ENCODE data around the gene C20orf204. TPM values are rescaled to one million over a fixed set of nuclear protein-coding genes. Genes with fewer than 3 reads are reported as not detected.

C20orf204 gene
- total and polyA plus RNA-seq, 10 of the 15 experiments (the other 5 are each of a cell fraction or from before 2014, with no cell fraction given), result 0.24 to 56.0 (median 12.4) TPM

DNA sequence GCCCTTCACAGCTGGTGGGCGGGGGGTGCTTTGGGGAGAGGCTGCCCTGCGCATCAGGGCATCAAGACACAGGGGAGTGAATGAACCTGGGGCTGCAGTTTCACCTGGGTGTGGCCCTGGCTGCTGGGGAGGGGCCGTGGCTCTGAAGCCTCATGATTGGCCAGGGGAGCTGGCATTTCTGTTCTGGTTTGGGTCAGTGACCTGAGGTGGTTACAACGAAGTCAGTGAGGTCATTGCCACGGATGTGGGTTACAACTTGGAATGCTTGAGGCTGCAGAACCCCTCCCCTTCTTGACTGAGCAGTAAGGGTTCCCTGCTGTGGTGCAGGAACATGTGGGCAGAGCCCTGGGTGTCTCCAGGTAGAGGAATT is 30.0 kb downstream of the C20orf204 start:
- Histone ChIP-seq H3K9ac (ENCODE audit: control insufficient read depth, insufficient read depth, low read length) (no peak overlapping the region), H4K20me1 (ENCODE audit: control insufficient read depth, insufficient read depth) (no peaks in the 10 kb centered on the region), H3K36me3 (ENCODE audit: control insufficient read depth in 2 of 2, insufficient read depth in 2 of 2, low read length in 1 of 2) (no peaks in the 10 kb centered on the region), H3K4me3 (no peak overlapping the region), H3K4me1 (ENCODE audit: control insufficient read depth, insufficient read depth, low read length) (peaks cover 32% of the 10 kb centered on the region), H3K27ac (ENCODE audit: control insufficient read depth, insufficient read depth) (0 out of 2 replicates have a peak overlapping the region, but pooled peaks have one; percentile 10), H3K9me3 (replicated peaks; ENCODE audit: control insufficient read depth, insufficient read depth, low read length) (no peaks in the 10 kb centered on the region), H3K79me2 (ENCODE audit: control insufficient read depth, insufficient read depth, low read length) (no peaks in the 10 kb centered on the region), H2AFZ (ENCODE audit: control insufficient read depth, low read depth, low read length) (no peak overlapping the region), H3K27me3 (replicated peaks in 1 of 2; ENCODE audit: control insufficient read depth in 2 of 2, insufficient read depth in 2 of 2, low read length in 1 of 2) (no peaks in the 10 kb centered on the region), H3K4me2 (ENCODE audit: control insufficient read depth, insufficient read depth) (peak overlapping the region; percentile 68)
- ChIA-PET RAD21 (ENCODE audit: unreplicated experiment) (interaction anchor here (1.0 to 1.6 kb wide), 3 partner anchors 10 to 28 kb away, joined by 3 to 4 read pairs (median 4); partner anchors contain the start of genes OPRL1 and RGS19), POLR2A (interaction anchor here (0.5 to 3.0 kb wide), 5 partner anchors 11 to 338 kb away, joined by 3 to 10 read pairs (median 4); partner anchors contain the start of genes OPRL1 and RGS19), CTCF (interaction anchor here (1.0 to 2.4 kb wide), 5 partner anchors 9 to 85 kb away, joined by 3 to 19 read pairs (median 5); partner anchors contain the start of genes OPRL1, PRPF6 and RGS19), SMC1A (ENCODE audit: uncharacterized antibody, unreplicated experiment) (interaction anchor here (0.6 to 2.0 kb wide), 4 partner anchors 11 to 86 kb away, joined by 3 to 10 read pairs (median 4); partner anchors contain the start of gene SAMD10)
- intact Hi-C loops (cut with micrococcal nuclease; ENCODE audit: unreplicated experiment), result no loop called here
- DNase-seq (ENCODE audit: low read depth, low spot score) (peak; percentile 79), FAIRE-seq (peak; percentile 95), ATAC-seq (peak; percentile 85)
- no TSS peak for BruUV-seq (replicated peaks)
- in situ Hi-C loops (cut with MboI), result no loop called here
- WGBS (ENCODE audit: insufficient coverage, insufficient replicate concordance, low lambda C conversion rate, missing lambda C conversion rate), result 4% methylated on average over 5 of the region's 5 CpGs
- TF ChIP-seq RAD51 (IDR thresholded peaks at IDR 0.05), result no peak
- TF ChIP-seq FOS (IDR thresholded peaks at IDR 0.05; ENCODE audit: borderline replicate concordance, extremely low read depth, insufficient read length), result no peak
- TF ChIP-seq FOXK2 (IDR thresholded peaks at IDR 0.05), result no peak
- TF ChIP-seq MYB (IDR thresholded peaks at IDR 0.05; ENCODE audit: borderline replicate concordance, low read depth, low read length), result no peak
- TF ChIP-seq, protein P1, sequence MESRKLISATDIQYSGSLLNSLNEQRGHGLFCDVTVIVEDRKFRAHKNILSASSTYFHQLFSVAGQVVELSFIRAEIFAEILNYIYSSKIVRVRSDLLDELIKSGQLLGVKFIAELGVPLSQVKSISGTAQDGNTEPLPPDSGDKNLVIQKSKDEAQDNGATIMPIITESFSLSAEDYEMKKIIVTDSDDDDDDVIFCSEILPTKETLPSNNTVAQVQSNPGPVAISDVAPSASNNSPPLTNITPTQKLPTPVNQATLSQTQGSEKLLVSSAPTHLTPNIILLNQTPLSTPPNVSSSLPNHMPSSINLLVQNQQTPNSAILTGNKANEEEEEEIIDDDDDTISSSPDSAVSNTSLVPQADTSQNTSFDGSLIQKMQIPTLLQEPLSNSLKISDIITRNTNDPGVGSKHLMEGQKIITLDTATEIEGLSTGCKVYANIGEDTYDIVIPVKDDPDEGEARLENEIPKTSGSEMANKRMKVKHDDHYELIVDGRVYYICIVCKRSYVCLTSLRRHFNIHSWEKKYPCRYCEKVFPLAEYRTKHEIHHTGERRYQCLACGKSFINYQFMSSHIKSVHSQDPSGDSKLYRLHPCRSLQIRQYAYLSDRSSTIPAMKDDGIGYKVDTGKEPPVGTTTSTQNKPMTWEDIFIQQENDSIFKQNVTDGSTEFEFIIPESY (IDR thresholded peaks at IDR 0.05), result no peak
- TF ChIP-seq, protein P2, sequence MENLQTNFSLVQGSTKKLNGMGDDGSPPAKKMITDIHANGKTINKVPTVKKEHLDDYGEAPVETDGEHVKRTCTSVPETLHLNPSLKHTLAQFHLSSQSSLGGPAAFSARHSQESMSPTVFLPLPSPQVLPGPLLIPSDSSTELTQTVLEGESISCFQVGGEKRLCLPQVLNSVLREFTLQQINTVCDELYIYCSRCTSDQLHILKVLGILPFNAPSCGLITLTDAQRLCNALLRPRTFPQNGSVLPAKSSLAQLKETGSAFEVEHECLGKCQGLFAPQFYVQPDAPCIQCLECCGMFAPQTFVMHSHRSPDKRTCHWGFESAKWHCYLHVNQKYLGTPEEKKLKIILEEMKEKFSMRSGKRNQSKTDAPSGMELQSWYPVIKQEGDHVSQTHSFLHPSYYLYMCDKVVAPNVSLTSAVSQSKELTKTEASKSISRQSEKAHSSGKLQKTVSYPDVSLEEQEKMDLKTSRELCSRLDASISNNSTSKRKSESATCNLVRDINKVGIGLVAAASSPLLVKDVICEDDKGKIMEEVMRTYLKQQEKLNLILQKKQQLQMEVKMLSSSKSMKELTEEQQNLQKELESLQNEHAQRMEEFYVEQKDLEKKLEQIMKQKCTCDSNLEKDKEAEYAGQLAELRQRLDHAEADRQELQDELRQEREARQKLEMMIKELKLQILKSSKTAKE (IDR thresholded peaks at IDR 0.05; ENCODE audit: low read depth, poor library complexity, severe bottlenecking), result no peak
- no peak for TF ChIP-seq ZNF622 (IDR thresholded peaks at IDR 0.05)
- TF ChIP-seq RB1 (IDR thresholded peaks at IDR 0.05; ENCODE audit: borderline replicate concordance), result no peak
- no peak for TF ChIP-seq WRNIP1 (IDR thresholded peaks at IDR 0.05; ENCODE audit: borderline replicate concordance, low read depth, low read length)
- TF ChIP-seq MEF2B (IDR thresholded peaks at IDR 0.05; ENCODE audit: partially characterized antibody, poor library complexity, severe bottlenecking), result no peak
- TF ChIP-seq, protein P3, sequence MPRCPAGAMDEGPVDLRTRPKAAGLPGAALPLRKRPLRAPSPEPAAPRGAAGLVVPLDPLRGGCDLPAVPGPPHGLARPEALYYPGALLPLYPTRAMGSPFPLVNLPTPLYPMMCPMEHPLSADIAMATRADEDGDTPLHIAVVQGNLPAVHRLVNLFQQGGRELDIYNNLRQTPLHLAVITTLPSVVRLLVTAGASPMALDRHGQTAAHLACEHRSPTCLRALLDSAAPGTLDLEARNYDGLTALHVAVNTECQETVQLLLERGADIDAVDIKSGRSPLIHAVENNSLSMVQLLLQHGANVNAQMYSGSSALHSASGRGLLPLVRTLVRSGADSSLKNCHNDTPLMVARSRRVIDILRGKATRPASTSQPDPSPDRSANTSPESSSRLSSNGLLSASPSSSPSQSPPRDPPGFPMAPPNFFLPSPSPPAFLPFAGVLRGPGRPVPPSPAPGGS (IDR thresholded peaks at IDR 0.05; ENCODE audit: borderline replicate concordance, insufficient read depth, low read depth, low read length, poor library complexity, severe bottlenecking), result no peak
- TF ChIP-seq, protein P4, sequence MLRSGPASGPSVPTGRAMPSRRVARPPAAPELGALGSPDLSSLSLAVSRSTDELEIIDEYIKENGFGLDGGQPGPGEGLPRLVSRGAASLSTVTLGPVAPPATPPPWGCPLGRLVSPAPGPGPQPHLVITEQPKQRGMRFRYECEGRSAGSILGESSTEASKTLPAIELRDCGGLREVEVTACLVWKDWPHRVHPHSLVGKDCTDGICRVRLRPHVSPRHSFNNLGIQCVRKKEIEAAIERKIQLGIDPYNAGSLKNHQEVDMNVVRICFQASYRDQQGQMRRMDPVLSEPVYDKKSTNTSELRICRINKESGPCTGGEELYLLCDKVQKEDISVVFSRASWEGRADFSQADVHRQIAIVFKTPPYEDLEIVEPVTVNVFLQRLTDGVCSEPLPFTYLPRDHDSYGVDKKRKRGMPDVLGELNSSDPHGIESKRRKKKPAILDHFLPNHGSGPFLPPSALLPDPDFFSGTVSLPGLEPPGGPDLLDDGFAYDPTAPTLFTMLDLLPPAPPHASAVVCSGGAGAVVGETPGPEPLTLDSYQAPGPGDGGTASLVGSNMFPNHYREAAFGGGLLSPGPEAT (IDR thresholded peaks at IDR 0.05; ENCODE audit: low read depth), result no peak
- no peak for TF ChIP-seq POLR2AphosphoS5 (IDR thresholded peaks at IDR 0.05; ENCODE audit: low read length)
- peak; percentile 24; the same call in 1 of the 2 replicates for TF ChIP-seq CBFB (IDR thresholded peaks at IDR 0.05; ENCODE audit: low read depth)
- TF ChIP-seq, protein P5, sequence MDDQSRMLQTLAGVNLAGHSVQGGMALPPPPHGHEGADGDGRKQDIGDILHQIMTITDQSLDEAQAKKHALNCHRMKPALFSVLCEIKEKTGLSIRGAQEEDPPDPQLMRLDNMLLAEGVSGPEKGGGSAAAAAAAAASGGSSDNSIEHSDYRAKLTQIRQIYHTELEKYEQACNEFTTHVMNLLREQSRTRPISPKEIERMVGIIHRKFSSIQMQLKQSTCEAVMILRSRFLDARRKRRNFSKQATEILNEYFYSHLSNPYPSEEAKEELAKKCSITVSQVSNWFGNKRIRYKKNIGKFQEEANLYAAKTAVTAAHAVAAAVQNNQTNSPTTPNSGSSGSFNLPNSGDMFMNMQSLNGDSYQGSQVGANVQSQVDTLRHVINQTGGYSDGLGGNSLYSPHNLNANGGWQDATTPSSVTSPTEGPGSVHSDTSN (IDR thresholded peaks at IDR 0.05; ENCODE audit: insufficient replicate concordance, low read depth, low read length), result no peak
- no peak; the same call in 1 of the 2 replicates for TF ChIP-seq HDGF (IDR thresholded peaks at IDR 0.05)

All from GM12878 (cell line).